NOMO-1 treated with dmso at 0.1 percent for 144 hours (cell line): ENCODE data around the gene PPHLN1.
"Not testable (repeated sequence)": the region's sequence is repeated elsewhere in the genome, so short reads cannot be mapped to it uniquely, and the experiment has no call there.

Experiments used
- DNase-seq: peaks from one replicate; lab custom pipeline; 2025; ENCODE audit not compliant: unreplicated experiment; lab: John Stamatoyannopoulos, UW

The PPHLN1 gene

GRCh38 chr12:42364692-42365091 lies 38.7 kb downstream of the PPHLN1 start:
- no peak for DNase-seq

GRCh38 chr12:42365486-42365885 lies 39.5 kb downstream of the PPHLN1 start:
- DNase-seq, result no peak

DNA sequence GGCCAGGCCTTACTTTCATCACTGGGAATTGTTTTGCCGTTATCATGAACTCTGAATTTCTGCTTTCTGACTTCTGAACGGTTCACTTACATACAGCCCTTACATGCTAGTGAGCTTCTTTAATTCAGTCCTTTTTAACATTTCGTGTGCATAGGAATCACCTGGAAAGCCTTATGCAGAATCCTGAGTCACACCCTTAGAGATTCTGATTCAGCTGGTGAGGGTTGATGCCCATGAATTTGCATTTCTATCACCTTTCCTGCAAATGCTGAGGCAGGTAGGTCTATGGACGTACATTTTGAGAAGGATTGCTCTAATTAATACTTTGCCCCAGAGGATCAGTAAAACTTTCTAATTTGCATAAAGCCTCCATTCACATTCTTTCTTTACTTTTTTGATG lies 44.0 kb downstream of the PPHLN1 start:
- DNase-seq, result no peak

DNA sequence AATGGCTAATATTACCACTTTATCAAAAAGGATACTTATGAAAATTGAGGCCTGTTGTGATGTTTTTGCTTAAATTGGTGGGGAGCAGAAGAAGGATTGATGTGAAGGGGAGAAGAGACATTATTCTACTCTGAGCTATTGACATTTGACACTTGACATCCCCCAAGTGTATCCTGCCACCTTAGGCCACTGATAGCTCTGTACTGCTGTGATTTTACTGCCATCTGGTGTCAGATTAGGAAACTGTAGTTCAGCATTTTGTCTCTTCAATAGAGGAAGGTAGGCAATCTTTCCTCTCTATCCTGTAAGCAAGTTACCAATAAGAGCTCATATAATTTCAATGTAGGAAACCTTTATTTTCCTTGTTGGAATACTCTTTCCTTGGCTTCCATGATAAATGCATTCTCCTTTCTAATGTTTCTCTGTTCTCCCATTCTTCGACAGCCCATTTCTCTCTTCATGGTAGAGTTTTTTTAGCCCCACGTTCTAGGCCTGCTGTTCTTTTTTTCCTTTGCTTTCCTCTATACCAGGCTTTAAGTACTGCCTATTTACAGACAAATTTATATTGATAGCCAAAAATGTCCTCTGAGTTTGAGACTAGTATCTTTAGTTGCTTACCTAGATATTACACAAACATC lies 46.3 kb downstream of the PPHLN1 start:
- DNase-seq, result no peak

DNA sequence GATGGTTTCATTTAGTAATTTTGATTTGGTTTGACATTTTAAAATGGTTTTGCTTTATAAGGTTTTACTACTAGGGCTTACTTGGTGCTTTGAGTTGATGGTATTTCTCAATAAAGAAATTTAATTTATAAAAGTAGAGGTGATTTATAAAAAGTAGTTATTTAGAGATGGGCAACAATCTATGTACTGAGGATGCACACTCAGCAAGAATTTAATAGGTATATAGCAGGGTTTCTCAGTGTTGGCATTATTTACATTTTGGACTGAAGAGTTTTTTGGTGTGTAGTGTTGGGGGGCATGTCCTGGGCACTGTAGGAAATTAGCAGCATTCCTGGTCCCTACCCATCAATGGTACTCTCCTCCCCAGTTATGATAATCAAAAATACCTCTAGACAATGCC lies 47.7 kb downstream of the PPHLN1 start:
- no peak for DNase-seq

GRCh38 chr12:42380733-42381132 lies 54.8 kb downstream of the PPHLN1 start:
- DNase-seq, result no peak

DNA sequence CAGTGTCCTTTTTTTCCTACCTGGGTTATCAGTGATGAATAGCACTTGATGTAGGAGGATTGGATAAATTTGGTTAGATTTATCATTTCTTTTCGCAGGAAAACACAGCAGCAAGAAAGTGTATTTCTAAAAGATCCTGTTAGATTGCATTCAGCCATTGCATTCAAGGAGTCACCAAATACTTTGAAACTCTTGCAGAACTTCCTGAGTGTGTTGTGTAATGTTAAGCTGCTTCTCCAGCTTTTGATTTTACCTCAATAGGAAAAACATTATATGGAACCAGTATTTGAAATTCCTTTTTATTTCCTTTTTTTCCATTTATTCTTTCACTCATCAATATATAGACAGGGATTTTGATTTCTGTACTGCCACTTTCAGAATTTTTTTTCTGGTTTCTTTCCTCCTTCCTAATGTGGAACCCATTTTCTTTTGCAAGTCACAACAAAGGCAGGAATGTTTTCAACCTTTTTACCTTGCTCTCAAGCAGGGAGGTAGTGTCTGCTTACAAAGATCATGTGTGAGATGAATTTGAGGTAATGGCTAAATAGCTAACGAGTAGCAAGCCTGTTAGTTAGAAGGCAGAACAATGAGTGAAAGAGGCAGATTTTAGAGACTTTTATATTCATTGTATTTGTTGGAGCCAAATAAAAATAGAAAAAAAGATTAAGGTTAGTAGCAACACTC lies 56.2 kb downstream of the PPHLN1 start:
- DNase-seq, result no peak

- DNase-seq, result no peak
Measured at GRCh38 chr12:42385326-42385841, 59.4 kb downstream of the PPHLN1 start.

- DNase-seq, result no peak
Measured at GRCh38 chr12:42386308-42386707, 60.3 kb downstream of the PPHLN1 start.

GRCh38 chr12:42388086-42388485 lies 62.1 kb downstream of the PPHLN1 start:
- DNase-seq, result not testable (repeated sequence)

GRCh38 chr12:42394429-42394828 lies 68.5 kb downstream of the PPHLN1 start:
- DNase-seq, result no peak

GRCh38 chr12:42396473-42397259 lies 70.7 kb downstream of the PPHLN1 start:
- no peak for DNase-seq

DNA sequence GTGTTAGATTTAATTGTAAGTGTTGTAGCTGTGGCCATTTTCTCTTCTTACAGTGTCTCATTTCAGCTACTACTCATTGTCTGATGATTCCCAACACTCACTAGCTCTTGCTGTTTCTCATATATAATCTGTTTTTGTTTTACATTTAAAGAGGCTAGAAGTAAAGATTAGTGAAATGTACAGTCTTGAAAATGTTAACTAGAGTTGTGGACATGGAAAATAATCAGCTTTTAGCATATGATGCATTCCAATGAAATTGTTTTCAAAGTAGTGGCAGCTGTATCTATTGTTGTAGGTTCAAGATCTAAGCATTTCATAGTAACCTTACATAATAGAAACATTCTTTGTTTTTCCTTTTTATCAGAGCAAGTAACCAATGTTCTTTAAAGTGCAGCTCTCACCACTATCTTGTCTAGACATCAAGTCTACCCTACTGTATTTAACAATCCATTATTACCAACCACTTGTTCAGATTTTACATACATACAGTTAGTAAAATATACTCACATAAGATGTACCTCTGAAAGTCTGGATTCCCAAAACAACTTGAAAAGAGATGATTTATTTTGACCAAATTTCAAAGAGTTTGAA lies 76.9 kb downstream of the PPHLN1 start:
- DNase-seq, result no peak

- no peak for DNase-seq
Measured at GRCh38 chr12:42407306-42407705, 81.3 kb downstream of the PPHLN1 start.

- DNase-seq, result no peak
Measured at GRCh38 chr12:42409471-42409870, 83.5 kb downstream of the PPHLN1 start.

DNA sequence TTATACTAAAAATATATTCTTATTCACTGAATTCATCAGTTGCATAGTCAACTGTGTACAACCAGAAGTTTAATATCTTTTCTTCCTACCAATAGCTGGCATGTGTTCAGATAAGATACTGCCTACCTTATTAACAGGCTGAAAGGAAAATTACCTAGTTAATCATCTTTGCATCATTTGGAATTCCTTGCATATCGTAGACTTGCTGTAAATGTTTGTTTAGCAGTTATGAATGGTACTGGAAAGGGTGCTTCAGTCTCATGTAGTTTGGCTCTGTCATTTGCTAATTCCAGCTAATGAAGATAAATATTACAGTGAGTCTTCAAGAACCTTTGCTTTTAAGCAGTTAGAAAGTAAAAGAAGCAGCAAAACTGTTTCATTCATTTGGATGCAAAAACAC lies 84.4 kb downstream of the PPHLN1 start:
- DNase-seq, result no peak

GRCh38 chr12:42420395-42420794 lies 94.4 kb downstream of the PPHLN1 start:
- no peak for DNase-seq

- no peak for DNase-seq
Measured at GRCh38 chr12:42421844-42422779, 96.1 kb downstream of the PPHLN1 start.

GRCh38 chr12:42422785-42423184 lies 96.8 kb downstream of the PPHLN1 start:
- DNase-seq, result no peak

DNA sequence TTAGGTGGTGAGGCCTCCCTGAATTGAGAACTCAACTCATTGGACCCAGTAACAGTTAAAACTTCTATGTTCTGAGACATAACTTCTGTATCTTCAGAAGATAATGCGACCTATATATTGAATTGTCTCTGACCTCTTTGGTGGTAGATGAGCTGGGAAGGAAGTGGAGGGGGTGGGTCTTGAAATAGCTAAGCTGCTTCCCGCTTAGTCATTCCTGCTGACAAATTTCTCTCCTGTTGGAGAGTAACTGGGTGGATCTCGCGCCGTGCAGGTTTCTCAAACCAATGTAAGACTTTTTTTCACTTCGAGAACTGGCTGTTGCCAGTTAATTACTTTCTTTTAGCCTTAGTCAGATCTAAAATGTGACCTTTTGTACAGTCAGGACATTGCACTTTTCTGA lies 100.8 kb downstream of the PPHLN1 start:
- DNase-seq, result no peak
